ENCODE measurements around the gene MAP4K4.
A peak's percentile ranks its signal among the peaks of the same experiment; 100 is the strongest.

MAP4K4 gene

DNA sequence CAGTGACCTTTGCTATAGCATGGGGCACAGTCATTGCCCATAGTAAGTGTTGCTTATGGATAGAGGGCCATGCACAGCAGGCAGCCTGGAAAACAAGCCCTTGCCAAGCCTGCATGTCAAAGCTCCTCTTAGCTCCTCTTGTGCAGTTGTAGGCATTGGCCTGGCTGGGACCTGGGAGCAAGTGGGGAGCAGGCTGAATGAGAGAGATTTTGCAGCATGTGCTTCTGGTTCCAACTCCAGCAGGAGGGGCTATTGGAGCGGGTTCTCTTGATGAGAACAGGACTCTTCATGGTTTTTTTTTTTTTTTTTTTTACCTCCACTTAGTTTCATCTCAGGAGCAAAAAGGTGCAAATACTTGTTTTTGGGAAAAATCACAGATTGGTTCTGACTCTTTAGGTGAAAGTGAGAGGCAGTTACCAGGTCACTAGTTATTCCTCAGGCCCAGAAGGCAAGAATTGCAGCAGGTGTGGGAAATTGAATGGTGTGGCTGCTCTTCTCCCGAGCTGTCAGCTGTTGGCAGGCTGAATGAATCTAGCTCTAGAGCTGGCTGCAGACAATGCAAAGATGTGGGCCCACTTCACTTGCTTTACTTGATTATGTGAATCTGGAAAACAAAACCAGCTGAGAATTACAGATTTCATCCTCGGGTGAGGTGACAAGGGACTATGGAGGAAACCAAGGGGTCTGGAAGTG is 95.9 kb downstream of the MAP4K4 start:
- DNase-seq: peak; percentile 87

DNA sequence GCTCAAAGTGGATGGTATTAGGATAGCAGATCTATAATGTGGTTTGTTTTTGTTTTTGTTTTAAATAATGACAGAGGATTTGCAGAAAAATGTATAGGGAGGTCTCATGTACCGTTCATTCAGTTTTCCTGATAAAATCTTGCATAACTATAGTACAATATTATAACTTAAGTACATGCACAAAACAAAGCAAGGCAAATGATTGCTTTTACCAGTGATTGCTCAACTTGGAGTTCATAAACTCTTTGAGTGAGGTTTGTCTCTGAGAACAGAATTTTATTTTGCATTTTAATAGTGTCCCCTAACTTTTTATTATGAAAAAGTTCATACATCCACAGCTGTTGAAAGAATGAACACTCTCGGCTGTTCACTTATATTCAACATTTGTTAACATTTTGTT is 96.6 kb downstream of the MAP4K4 start:
- no peak for DNase-seq

GRCh38 chr2:101795033-101795432 is 97.5 kb downstream of the MAP4K4 start:
- DNase-seq: no peak

DNA sequence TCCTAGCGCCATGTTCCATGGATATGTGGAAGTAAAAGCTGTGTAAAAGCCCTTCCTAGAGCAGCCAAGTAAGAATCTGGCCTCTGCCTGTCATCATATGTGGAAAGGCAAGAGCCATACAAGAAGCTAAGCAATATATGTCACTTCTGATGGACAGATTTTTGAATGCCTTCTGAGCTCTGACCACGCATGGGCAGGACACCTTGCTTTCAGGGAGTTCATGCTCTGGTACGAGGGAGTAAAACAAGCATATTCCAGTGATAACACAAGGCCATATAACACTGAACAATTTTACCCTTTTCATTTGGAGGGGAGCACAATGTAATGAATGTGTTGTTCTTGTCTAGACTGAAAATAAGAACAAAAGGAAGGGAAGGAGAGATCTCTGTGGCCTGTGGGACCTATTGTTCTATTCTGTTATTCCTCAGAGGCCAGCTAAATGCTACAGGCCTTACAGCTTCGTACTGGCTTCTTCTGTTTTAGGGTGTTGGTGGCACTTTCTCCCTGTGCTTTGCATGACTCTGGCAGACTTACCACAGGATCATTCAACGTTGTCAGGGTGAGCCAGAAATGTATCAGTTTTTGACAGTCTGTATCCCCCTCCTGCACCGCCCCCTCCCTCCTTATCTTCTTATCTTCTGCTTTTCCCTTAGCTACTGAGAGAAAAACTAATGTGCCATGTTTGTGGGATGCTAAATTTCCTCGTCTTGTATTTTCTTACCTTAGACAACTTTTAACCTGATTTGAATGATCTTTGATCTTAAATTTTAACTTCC is 99.5 kb downstream of the MAP4K4 start:
- no peak for DNase-seq

- DNase-seq: no peak
These were observed 104.0 kb downstream of the MAP4K4 start for GRCh38 chr2:101801496-101801895.

- DNase-seq: peak; percentile 13
These were observed 104.8 kb downstream of the MAP4K4 start for GRCh38 chr2:101802329-101802728.

DNA sequence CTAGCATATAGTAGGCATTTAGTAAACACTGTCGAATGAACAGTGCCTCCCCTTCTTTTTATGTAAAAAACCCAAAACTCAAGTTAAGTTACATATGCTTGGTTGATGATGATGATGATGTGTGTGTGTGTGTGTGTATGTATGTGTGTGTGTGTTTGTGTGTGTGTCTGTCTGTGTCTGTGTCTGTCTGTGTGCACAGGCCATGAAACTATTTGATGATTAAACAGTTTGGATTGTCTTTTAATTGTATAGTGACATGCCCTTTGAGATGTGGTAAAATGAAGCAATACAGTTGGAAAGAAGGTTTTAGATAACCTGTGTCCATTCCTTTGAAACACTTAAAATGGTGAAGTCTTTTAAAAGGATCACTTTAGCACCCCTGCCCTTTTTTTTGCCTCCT is 105.6 kb downstream of the MAP4K4 start:
- DNase-seq: no peak

DNA sequence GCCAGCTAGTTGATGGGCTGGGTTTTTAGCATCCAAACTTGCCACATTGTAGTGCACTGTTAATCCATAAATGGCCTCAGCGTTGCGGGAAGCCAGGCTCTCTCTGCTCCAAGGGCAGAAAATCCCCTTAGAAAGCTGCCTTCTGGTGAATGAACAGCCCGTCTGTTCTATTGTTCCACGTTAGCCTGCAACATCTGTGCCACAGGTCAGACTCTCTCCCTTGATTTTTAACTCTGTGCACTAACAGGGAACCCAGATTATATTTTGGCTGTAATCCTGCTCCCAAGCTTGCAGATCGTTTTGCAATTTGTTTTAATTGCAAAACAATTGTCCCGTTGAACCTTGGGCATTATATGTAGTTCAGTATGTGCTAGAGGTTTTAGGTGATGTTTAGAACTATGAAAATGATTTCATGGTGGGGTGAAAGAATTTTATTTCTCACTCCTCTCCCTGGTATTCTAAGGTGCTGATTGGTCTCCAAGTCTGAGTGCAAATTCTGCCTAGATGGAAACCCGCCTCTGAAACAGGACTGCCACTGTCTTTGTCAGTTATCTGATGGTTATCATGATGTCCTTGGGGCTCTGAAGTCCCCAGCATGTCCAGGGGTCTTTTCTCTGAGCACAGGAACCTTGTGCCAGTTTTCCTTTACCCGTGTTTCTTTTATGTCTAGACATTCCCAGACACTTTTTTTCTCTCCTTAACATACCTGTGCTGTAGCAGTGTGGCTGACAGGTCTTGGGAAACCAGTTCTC is 106.6 kb downstream of the MAP4K4 start:
- DNase-seq: peak; percentile 79

- DNase-seq: no peak
These were observed 107.9 kb downstream of the MAP4K4 start for GRCh38 chr2:101805152-101806088.

- peak; percentile 46 for DNase-seq
These were observed 108.6 kb downstream of the MAP4K4 start for GRCh38 chr2:101806123-101806522.

GRCh38 chr2:101806701-101807100 is 109.2 kb downstream of the MAP4K4 start:
- DNase-seq: no peak

GRCh38 chr2:101807242-101807641 is 109.7 kb downstream of the MAP4K4 start:
- no peak for DNase-seq

DNA sequence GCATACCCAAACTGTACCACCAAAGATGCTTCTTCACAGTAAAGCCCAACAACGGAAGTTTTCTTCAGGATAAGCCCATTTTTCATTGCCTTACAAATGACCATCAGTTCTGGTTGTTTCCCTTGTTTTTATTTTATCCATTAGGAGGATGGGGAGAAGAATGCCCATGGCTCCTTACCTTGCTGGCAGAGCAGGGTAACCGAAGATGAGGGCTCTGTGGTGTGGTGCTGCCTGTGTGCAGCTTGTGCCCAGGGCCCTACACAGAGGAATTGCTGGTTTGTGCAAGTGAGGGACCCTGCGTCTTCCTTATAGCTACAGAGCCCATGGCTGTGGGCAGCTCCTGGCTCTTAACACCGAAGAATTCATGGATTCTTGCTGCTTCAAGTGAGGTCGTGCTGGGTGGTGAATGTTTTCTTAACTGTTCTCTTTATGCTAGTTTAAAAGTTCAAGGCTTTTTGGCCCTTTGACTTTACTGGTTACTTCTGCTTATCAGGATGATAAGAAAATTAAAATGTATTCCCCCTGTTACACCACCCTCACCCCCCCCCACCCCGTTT is 110.6 kb downstream of the MAP4K4 start:
- DNase-seq: no peak

GRCh38 chr2:101809698-101810097 is 112.2 kb downstream of the MAP4K4 start:
- DNase-seq: peak; percentile 66

DNA sequence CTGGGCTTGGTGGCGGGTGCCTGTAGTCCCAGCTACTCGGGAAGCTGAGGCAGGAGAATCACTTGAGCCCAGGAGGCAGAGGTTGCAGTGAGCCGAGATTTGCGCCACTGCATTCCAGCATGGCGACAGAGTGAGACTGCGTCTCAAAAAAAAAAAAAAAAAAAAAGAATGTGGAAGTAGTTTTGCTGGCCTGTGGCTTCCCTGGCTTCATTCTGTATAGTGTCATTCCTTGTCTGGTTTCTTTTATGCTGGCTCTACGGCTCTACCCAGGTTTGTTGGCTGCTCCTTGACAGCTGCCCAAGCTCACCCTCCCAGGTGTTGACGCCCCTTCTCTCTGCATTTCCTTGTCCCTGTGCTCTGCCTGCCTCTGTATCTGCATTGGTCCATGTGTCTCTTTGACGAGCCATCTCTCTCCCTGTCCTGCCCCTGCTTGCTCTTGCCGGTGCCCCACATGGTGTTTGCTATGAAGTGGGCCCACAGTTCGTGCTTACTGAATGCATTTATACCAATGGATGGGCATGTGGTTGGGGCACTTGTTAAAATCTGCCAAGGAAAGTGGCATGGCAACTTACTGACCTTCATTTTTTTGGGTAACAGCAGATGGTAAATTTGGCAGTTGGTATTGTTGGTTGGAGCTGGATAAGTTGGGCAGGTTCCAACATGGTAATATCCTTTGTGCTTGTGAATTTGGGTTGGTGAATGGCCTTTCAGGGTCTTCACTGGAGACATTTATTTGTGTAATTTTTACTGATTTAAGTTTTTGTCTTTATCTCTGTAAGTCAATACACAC is 113.9 kb downstream of the MAP4K4 start:
- peak; percentile 83 for DNase-seq

- peak; percentile 35 for DNase-seq
These were observed 114.7 kb downstream of the MAP4K4 start for GRCh38 chr2:101812226-101812625.

DNA sequence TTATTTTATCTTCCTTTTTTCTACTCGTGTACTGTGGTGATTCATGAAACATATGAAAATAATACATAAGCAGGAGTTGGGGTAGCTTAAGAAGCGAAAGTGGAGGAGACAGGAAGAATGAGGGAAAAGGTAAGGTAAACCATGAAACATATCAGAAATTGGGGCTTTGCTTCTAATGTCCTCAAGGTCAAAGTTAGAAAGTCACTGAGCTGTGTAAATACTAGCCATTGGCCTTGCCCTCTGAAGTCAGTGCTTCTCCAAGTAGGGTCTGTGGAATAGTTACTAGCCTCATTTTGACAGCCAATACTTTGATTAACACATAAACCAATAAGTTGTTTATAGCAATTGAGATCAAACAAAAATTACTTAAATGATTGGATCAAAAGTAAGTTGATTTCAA is 117.2 kb downstream of the MAP4K4 start:
- no peak for DNase-seq

- DNase-seq: peak; percentile 60
These were observed 117.6 kb downstream of the MAP4K4 start for GRCh38 chr2:101815154-101815553.

DNA sequence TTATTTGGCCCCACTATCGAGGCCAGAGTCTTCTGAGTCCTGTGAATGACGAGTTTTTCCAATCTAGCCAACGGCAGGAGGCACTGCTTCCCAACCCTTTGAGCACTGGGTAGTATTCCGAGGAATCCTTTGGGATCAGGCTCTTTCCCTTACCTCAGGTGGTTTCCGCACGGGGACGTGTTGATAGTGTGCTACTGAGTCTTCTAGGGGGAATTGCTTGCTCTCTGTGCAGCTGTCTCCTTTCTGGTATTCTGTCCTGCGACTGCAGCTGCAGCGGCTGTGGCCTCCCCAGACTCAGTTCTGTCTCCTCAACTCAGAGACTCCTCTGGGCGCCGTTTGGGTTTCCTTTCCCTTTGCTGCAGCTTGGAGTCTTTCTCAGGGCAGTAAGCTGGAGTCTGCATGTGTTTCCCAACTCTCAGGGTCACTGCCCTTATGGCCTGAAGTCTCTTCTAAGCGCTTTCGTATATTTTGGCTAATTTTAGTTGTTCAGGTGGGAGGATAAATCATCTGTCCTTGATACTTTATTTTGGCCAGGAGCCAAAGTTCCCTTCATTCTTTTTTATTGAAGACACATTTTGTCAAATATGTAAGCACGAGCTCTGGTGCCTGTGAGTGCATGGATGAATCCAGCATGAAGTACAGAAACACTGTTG is 118.4 kb downstream of the MAP4K4 start:
- peak; percentile 74 for DNase-seq

DNA sequence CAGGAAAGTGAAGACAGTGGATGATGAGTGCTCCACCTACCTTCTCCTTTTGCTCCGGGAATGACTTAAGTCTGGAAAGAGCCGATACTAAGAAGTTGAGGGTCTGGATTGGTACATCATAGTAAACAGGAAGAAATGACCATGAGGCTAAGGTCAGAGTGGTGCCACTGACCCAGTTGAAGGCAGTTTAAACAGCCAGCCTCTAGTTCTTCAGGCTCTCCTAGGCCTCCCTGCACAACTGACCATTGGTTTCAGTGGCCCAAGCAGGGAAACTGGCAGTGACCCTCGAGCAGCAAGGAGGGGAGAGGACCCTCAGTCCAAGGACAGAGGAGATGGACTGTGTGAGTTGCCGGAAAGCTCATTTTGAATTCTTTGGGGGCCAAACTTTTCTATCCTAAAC is 119.1 kb downstream of the MAP4K4 start:
- DNase-seq: no peak

DNA sequence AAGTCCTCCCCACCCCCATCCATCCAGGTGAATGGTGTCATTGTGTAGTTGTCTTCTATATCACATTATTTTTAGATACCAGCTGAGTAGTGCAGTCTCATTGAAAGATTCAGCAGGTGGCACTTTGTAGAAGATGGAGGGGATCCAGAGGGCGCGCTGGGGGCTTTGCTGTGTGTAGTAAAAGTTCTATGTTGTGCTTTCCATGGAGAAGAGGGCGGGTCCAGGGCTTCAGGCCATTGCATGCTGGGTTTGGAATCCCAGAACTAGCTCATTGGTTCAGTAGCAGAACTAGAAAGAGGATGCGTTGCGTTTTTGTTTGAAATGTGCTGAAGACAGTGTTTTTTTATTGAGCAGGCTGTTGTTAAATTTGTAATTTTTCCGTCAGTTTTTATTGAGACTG is 120.0 kb downstream of the MAP4K4 start:
- DNase-seq: peak; percentile 14
